Gastrocnemius medialis (tissue), 4 donors: Measurements from ENCODE around the gene TCF7L2. TPM values are rescaled to one million over a fixed set of nuclear protein-coding genes. Genes with fewer than 3 reads are reported as not detected.
A peak's percentile ranks its signal among the peaks of the same experiment; 100 is the strongest.

Experiments
- ATAC-seq, 2 donors: fragments of 150-250 bp; one replicate each; pipeline ENCODE4 v1.9.1; 2016
- DNase-seq, 2 donors: peaks; one replicate each; pipeline ENCODE4 v3.0.0-alpha.2; 2019
- H3K27ac ChIP-seq, 4 donors: fragments of 200-600 bp; sonication (generic); 1 replicate in 1 of 4; 2 replicates in 3 of 4; pipeline ENCODE4 v1.5.1; 2016 to 2018; ENCODE audit warnings: mild to moderate bottlenecking in 2 of 4, moderate library complexity in 1 of 4
- H3K27me3 ChIP-seq, 3 donors: fragments of 200-600 bp; sonication (generic) in 2 of 3; 1 replicate in 1 of 3; 2 replicates in 2 of 3; pipeline versions ENCODE4 v1.5.1 to v1.6.0; 2016 to 2019; ENCODE audit warnings: mild to moderate bottlenecking in 1 of 3, moderate library complexity in 1 of 3
- H3K36me3 ChIP-seq, 2 donors: fragments of 200-600 bp; sonication (generic) in 1 of 2; one replicate each; pipeline ENCODE4 v1.5.1; 2017 to 2018
- H3K4me1 ChIP-seq, 2 donors: fragments of 200-600 bp; sonication (generic) in 1 of 2; one replicate each; pipeline ENCODE4 v1.5.1; 2016 to 2017; ENCODE audit warnings: mild to moderate bottlenecking in 2 of 2
- H3K4me3 ChIP-seq, 4 donors: fragments of 200-600 bp; sonication (generic) in 3 of 4; 1 replicate in 1 of 4; 2 replicates in 3 of 4; pipeline ENCODE4 v1.5.1; 2016 to 2019; ENCODE audit warnings: mild to moderate bottlenecking in 2 of 4
- H3K9me3 ChIP-seq, 3 donors: fragments of 200-600 bp; sonication (generic) in 2 of 3; 1 replicate in 1 of 3; 2 replicates in 2 of 3; pipeline ENCODE4 v1.5.1; 2016 to 2019
- CTCF ChIP-seq, 5 experiments: fragments of 450-650 bp in 3 of 5; fragments of 200-600 bp in 2 of 5; sonication (generic) in 2 of 5; IDR thresholded peaks in 4 of 5; conservative IDR thresholded peaks in 1 of 5; 1 replicate in 4 of 5; 2 replicates in 1 of 5; pipeline ENCODE4 v1.5.1; 2016 to 2019; ENCODE audit warnings: antibody characterized with exemption in 5 of 5, mild to moderate bottlenecking in 3 of 5, moderate library complexity in 3 of 5
- POLR2A ChIP-seq, 2 donors: fragments of 450-650 bp; IDR thresholded peaks; one replicate each; pipeline ENCODE4 v1.6.1; 2017; ENCODE audit warnings: antibody characterized with exemption in 2 of 2, mild to moderate bottlenecking in 2 of 2, moderate library complexity in 2 of 2
- in situ Hi-C, 4 donors: fragments of 200-750 bp; cut with MboI; loops; one replicate each; pipeline versions ENCODE4 v1.15.0 to v1.8.0; 2017; ENCODE audit warnings: low sequenced_read_pairs in 4 of 4
- intact Hi-C: fragments of 100-400 bp; cut with DNase I; formaldehyde crosslinking; loops from one replicate; pipeline ENCODE4 v1.15.1; 2023; ENCODE audit warnings: low total_unique reads
- total RNA-seq, 4 donors: library from RNA; depleted of rRNA; stranded (reverse); fragments of >200 nt; gene quantifications; one replicate each; pipeline versions ENCODE4 v1.1.0 to v1.2.3, GENCODE V29; 2016

The TCF7L2 gene
- total RNA-seq, 4 donors from 2014 or later = 4.6 to 5.1 (median 5.0) TPM

- DNase-seq (no peak), ATAC-seq (no peak)
- no peaks in the 10 kb centered on the region for H3K27me3 ChIP-seq
- peaks cover 57 to 59% of the 10 kb centered on the region in 2 donors for H3K4me1 ChIP-seq
- in situ Hi-C loops = no loop called here
- H3K9me3 ChIP-seq = no peaks in the 10 kb centered on the region
- intact Hi-C loops = loop anchor here (5.0 kb wide), 1 partner anchor 73 kb away; the partner anchor contains the start of gene TCF7L2
- H3K4me3 ChIP-seq = no peak overlapping the region
- TF ChIP-seq POLR2A (IDR thresholded peaks at IDR 0.05) (no peak), CTCF (IDR thresholded peaks at IDR 0.05 in 4 of 5, conservative IDR thresholded peaks at IDR 0.05 in 1 of 5) (no peak)
- no peaks in the 10 kb centered on the region for H3K36me3 ChIP-seq
- H3K27ac ChIP-seq = no peak overlapping the region
These were observed 74.9 kb downstream of the TCF7L2 start for GRCh38 chr10:113024930-113025329.

DNA sequence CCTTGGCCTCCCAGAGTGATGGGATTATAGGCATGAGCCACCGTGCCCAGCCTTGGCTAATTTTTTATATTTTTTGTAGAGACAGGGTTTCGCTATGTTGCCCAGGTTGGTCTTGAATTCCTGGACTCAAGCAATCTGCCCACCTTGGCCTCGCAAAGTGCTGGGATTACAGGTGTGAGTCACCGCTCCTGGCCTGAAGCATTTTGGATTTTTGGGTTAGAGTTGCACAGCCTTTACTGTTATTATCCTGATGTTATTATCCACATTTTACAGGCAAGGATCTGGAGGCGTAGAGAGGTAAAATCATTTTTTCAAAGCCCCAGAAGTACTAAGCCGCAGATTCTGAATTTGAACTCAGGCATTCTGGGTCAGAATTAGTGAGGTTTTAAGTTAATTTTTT, 75.4 kb downstream of the TCF7L2 start:
- DNase-seq (no peak), ATAC-seq (no peak)
- Histone ChIP-seq H3K4me3 (no peak overlapping the region), H3K9me3 (no peaks in the 10 kb centered on the region), H3K27me3 (no peaks in the 10 kb centered on the region), H3K4me1 (peaks cover 54 to 56% of the 10 kb centered on the region in 2 donors), H3K27ac (no peak overlapping the region), H3K36me3 (no peaks in the 10 kb centered on the region)
- no peak for TF ChIP-seq POLR2A (IDR thresholded peaks at IDR 0.05)
- TF ChIP-seq CTCF (IDR thresholded peaks at IDR 0.05 in 4 of 5, conservative IDR thresholded peaks at IDR 0.05 in 1 of 5) = no peak
- in situ Hi-C loops = no loop called here
- intact Hi-C loops = loop anchor here (5.0 kb wide), 1 partner anchor 73 kb away; the partner anchor contains the start of gene TCF7L2

DNA sequence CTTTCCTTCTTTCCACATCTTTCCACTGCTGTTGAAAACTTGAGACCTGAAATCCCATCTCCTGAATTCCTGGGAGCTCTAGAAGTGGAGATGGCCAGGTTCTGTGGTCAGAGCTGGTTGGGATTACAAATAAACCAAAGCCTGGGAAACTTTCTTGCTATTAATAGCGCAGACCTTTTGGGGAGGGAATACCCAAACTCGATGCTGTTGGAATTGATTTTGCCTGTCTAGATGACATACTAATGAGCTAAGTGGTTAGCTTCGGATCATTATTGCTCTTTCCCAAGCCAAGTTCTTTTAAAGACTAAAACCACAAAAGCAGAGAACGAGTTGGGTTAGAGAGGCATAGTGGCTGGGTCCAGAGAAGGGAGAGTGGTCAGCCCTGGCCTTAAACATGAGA, 76.6 kb downstream of the TCF7L2 start:
- TF ChIP-seq CTCF (IDR thresholded peaks at IDR 0.05 in 4 of 5, conservative IDR thresholded peaks at IDR 0.05 in 1 of 5) (no peak), POLR2A (IDR thresholded peaks at IDR 0.05) (no peak)
- Histone ChIP-seq H3K27ac (peak overlapping the region in 2 of 4 donors; percentile 13 to 35), H3K9me3 (no peaks in the 10 kb centered on the region), H3K36me3 (no peaks in the 10 kb centered on the region), H3K4me3 (no peak overlapping the region), H3K27me3 (no peaks in the 10 kb centered on the region), H3K4me1 (peaks cover 42 to 44% of the 10 kb centered on the region in 2 donors)
- no peak for DNase-seq
- no peak for ATAC-seq
- intact Hi-C loops = loop anchor here (5.0 kb wide), 1 partner anchor 74 kb away; the partner anchor contains the start of gene TCF7L2
- in situ Hi-C loops = no loop called here

DNA sequence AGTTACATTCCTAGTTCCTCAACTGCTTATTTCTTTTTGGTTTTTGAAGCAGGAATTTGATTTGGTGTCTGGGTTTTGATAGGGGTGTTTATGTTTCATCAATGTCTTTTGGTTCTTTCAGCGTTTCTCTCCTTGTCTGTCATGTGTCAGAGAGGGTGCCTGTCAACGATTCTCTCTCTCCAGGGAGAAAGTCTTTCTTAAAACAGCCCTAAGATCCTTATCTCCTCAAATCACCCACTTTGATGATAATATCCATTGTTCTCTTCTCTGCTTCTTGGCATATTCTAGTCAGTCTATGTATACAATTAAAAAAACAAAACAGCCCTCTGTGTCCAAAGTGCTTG, 77.2 kb downstream of the TCF7L2 start:
- intact Hi-C loops (loop anchor here (5.0 kb wide), 1 partner anchor 75 kb away; the partner anchor contains the start of gene TCF7L2), in situ Hi-C loops (no loop called here)
- H3K9me3 ChIP-seq = no peaks in the 10 kb centered on the region
- H3K27ac ChIP-seq = peak overlapping the region in 1 of 4 donors; percentile 35
- ATAC-seq (no peak), DNase-seq (no peak)
- peak overlapping the region in 1 of 4 donors; percentile 50 for H3K4me3 ChIP-seq
- H3K4me1 ChIP-seq = peaks cover 37 to 39% of the 10 kb centered on the region in 2 donors
- TF ChIP-seq CTCF (IDR thresholded peaks at IDR 0.05 in 4 of 5, conservative IDR thresholded peaks at IDR 0.05 in 1 of 5) (no peak), POLR2A (IDR thresholded peaks at IDR 0.05) (no peak)
- H3K36me3 ChIP-seq = no peaks in the 10 kb centered on the region
- H3K27me3 ChIP-seq = no peaks in the 10 kb centered on the region
